ENCODE data around the gene RGPD4. TPM values are rescaled to one million over a fixed set of nuclear protein-coding genes. Genes with fewer than 3 reads are reported as not detected.

Gene RGPD4
- total RNA-seq, 2 experiments from 2014 or later, result 0.53 to 0.63 TPM

DNA sequence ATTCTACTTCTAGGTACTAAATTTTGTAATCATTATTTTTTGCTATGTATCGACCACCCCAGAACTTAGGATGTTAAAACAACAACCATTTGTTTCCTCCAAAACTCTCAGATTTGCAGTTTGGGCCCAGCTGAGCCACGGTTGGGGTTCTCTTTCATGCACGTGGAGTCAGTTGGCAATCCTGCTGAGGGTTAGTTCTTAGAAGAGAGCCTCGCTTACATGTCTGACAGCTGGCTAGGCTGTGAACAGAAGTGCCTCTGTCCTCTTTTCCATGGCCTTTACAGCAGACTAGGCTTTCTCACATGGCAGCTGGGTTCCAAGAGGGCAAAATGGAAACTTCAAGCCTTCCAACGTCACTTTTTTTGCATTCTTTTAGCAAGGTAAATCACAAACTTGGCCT, 9.3 kb upstream of the RGPD4 start:
- Mint-ChIP-seq H3K9me3 (no peaks in the 10 kb centered on the region), H3K27ac (no peak overlapping the region), H3K4me3 (no peak overlapping the region), H3K27me3 (no peaks in the 10 kb centered on the region), H3K4me1 (ENCODE audit: low read depth) (no peaks in the 10 kb centered on the region), H3K36me3 (ENCODE audit: low read depth) (no peaks in the 10 kb centered on the region)
- ATAC-seq (ENCODE audit: poor library complexity), result no peak
- POLR2A ChIA-PET, result no interaction called here
- intact Hi-C loops (cut with DNase I, micrococcal nuclease), result no loop called here
- Histone ChIP-seq H3K27ac (ENCODE audit: low read depth in 1 of 2, low read length in 2 of 2) (no peak overlapping the region), H3K36me3 (ENCODE audit: insufficient read depth, low read length) (no peaks in the 10 kb centered on the region), H3K27me3 (ENCODE audit: control insufficient read depth in 1 of 2, insufficient read depth in 2 of 2, low read length in 2 of 2) (no peaks in the 10 kb centered on the region), H3K4me3 (ENCODE audit: low read length) (no peak overlapping the region), H3K4me1 (ENCODE audit: insufficient read depth, low read length) (no peaks in the 10 kb centered on the region), H3K9me3 (ENCODE audit: control insufficient read depth in 1 of 2, insufficient read depth in 1 of 2, low read length in 2 of 2) (peaks cover 0 to 5% of the 10 kb centered on the region in 2 experiments)
- TF ChIP-seq, protein P1, sequence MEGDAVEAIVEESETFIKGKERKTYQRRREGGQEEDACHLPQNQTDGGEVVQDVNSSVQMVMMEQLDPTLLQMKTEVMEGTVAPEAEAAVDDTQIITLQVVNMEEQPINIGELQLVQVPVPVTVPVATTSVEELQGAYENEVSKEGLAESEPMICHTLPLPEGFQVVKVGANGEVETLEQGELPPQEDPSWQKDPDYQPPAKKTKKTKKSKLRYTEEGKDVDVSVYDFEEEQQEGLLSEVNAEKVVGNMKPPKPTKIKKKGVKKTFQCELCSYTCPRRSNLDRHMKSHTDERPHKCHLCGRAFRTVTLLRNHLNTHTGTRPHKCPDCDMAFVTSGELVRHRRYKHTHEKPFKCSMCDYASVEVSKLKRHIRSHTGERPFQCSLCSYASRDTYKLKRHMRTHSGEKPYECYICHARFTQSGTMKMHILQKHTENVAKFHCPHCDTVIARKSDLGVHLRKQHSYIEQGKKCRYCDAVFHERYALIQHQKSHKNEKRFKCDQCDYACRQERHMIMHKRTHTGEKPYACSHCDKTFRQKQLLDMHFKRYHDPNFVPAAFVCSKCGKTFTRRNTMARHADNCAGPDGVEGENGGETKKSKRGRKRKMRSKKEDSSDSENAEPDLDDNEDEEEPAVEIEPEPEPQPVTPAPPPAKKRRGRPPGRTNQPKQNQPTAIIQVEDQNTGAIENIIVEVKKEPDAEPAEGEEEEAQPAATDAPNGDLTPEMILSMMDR (IDR thresholded peaks at IDR 0.05), result no peak
- no peak for DNase-seq
- CTCF ChIA-PET, result no interaction called here

DNA sequence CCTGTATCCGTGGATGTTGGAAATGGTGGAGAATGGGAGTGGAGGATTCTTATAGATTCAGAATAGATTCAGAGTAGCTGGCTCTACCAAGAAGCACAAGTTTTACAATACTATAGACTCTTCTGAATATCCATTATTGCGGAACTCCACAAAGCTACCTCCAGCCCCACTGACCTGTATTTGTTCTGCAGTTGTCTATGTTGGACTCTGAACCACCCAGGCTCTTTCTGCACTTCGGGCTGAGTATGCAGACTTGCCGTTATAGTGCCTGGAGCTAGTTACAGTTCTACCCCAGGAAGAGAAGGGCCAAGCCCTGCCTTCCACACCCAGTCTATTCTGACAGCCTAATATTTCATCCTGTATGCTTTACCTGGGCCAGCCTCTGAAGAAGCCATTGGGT, 4.4 kb upstream of the RGPD4 start:
- Mint-ChIP-seq H3K27me3 (no peaks in the 10 kb centered on the region), H3K27ac (no peak overlapping the region), H3K4me3 (no peak overlapping the region), H3K9me3 (no peaks in the 10 kb centered on the region), H3K4me1 (ENCODE audit: low read depth) (no peaks in the 10 kb centered on the region), H3K36me3 (ENCODE audit: low read depth) (no peaks in the 10 kb centered on the region)
- no peaks in the 10 kb centered on the region for H3K4me1 ChIP-seq (ENCODE audit: insufficient read depth, low read length)
- TF ChIP-seq, protein P1 (IDR thresholded peaks at IDR 0.05), result no peak
- H3K9me3 ChIP-seq (ENCODE audit: control insufficient read depth in 1 of 2, insufficient read depth in 1 of 2, low read length in 2 of 2), result peaks cover 0 to 4% of the 10 kb centered on the region in 2 experiments
- H3K36me3 ChIP-seq (ENCODE audit: insufficient read depth, low read length), result no peaks in the 10 kb centered on the region
- no peak overlapping the region for H3K27ac ChIP-seq (ENCODE audit: low read depth in 1 of 2, low read length in 2 of 2)
- no peak for ATAC-seq (ENCODE audit: poor library complexity)
- DNase-seq, result no peak
- intact Hi-C loops (cut with DNase I, micrococcal nuclease), result no loop called here
- H3K4me3 ChIP-seq (ENCODE audit: low read length), result no peak overlapping the region
- ChIA-PET CTCF (no interaction called here), POLR2A (no interaction called here)
- H3K27me3 ChIP-seq (ENCODE audit: control insufficient read depth in 1 of 2, insufficient read depth in 2 of 2, low read length in 2 of 2), result no peaks in the 10 kb centered on the region

DNA sequence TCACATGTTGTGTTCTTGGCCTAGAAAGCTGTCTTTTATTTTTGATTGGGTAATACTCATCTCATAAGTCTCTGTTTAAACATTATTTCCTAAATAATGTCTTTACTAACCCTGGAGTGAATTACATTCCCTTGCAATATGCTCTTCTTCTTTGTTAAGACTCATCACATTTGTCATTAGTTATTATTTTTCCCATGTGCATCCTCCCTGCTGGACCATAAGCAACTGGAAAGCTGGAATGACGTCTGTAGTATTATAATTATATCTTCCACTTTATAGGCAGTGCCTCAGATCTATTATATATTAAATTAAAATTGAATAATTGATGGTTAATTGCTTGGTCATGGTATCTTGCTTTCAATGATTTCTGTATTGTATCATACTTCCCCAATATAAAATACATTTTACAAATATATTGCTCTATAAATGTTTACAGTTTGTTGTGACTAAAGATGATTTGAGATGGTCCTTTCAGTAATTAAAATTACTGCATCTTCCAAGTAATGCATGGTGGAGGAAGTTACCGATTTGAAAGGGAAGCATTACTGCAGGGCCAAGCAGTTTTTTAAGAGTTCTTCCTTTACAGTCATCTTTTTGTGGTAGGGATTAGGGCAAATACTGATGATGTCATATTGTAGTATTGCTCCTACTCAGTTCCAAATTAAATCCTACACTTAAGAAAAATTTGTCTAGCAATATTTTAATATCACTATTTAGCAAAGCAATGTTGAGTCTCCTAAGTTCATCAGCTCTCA, 2.1 kb upstream of the RGPD4 start:
- Histone ChIP-seq H3K4me3 (ENCODE audit: low read length) (no peak overlapping the region), H3K9me3 (ENCODE audit: control insufficient read depth in 1 of 2, insufficient read depth in 1 of 2, low read length in 2 of 2) (peaks cover 0 to 7% of the 10 kb centered on the region in 2 experiments), H3K27ac (ENCODE audit: low read depth in 1 of 2, low read length in 2 of 2) (no peak overlapping the region), H3K27me3 (ENCODE audit: control insufficient read depth in 1 of 2, insufficient read depth in 2 of 2, low read length in 2 of 2) (no peaks in the 10 kb centered on the region), H3K36me3 (ENCODE audit: insufficient read depth, low read length) (no peaks in the 10 kb centered on the region), H3K4me1 (ENCODE audit: insufficient read depth, low read length) (no peaks in the 10 kb centered on the region)
- POLR2A ChIA-PET, result no interaction called here
- Mint-ChIP-seq H3K27me3 (no peaks in the 10 kb centered on the region), H3K4me1 (ENCODE audit: low read depth) (no peaks in the 10 kb centered on the region), H3K36me3 (ENCODE audit: low read depth) (no peaks in the 10 kb centered on the region), H3K9me3 (no peaks in the 10 kb centered on the region), H3K27ac (no peak overlapping the region), H3K4me3 (no peak overlapping the region)
- CTCF ChIA-PET, result no interaction called here
- intact Hi-C loops (cut with DNase I, micrococcal nuclease), result no loop called here
- TF ChIP-seq, protein P1 (IDR thresholded peaks at IDR 0.05), result no peak
- ATAC-seq (ENCODE audit: poor library complexity) (no peak), DNase-seq (no peak)

Data from CD4-positive, alpha-beta T cell (primary cell).